ENCODE data around the gene NPTX1. TPM values are rescaled to one million over a fixed set of nuclear protein-coding genes. Genes with fewer than 3 reads are reported as not detected.

NPTX1 gene, protein sequence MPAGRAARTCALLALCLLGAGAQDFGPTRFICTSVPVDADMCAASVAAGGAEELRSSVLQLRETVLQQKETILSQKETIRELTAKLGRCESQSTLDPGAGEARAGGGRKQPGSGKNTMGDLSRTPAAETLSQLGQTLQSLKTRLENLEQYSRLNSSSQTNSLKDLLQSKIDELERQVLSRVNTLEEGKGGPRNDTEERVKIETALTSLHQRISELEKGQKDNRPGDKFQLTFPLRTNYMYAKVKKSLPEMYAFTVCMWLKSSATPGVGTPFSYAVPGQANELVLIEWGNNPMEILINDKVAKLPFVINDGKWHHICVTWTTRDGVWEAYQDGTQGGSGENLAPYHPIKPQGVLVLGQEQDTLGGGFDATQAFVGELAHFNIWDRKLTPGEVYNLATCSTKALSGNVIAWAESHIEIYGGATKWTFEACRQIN
- total RNA-seq = 10 to 100 TPM in 1 of 6 donors, 1 to 10 TPM in 4, under 1 TPM in 1; 0.39 to 11.5 (median 2.5) TPM

DNA sequence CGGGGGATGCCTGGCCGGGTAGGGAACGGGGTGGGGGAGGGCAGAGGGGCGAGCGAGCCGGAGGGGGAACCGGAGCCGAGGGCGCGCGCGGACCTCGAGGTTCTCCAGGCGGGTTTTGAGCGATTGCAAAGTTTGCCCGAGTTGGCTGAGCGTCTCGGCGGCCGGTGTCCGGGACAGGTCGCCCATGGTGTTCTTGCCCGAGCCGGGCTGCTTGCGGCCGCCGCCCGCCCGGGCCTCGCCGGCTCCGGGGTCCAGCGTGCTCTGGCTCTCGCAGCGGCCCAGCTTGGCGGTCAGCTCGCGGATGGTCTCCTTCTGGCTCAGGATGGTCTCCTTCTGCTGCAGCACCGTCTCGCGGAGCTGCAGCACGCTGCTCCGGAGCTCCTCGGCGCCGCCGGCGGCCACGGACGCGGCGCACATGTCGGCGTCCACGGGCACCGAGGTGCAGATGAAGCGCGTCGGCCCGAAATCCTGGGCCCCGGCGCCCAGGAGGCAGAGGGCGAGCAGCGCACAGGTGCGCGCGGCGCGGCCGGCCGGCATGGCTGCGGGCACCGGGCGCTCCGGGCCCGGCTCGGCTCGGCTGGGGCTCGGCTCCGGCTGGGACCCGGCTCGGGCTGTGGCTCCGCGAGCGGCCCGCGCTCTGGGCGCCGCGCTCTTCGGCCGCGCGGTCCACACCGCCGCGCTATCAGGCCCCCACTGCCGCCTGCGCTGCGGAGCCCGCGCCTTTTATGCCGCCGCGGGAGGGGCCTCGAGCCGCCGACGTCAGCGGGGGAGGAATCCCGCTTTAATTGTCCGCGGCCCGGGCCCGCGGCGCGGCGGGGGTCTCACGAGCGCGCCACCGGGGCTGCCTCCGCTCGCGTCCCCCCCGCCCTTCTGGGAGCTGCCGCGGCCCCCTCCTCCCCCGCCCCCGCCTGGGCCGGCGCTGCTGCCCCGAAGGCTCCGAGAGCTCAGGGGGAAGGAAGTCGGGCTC, at the start of gene NPTX1:
TSS of gene NPTX1 (minus strand) at position 698 of the 967 bp plus-strand sequence. CDS start at position 537, 161 bp downstream.
- H3K27me3 ChIP-seq = peaks cover 2 to 76% (median 54%) of the 10 kb centered on the region in 4 donors
- no peaks in the 10 kb centered on the region for H3K9me3 ChIP-seq
- TF ChIP-seq, protein P1, sequence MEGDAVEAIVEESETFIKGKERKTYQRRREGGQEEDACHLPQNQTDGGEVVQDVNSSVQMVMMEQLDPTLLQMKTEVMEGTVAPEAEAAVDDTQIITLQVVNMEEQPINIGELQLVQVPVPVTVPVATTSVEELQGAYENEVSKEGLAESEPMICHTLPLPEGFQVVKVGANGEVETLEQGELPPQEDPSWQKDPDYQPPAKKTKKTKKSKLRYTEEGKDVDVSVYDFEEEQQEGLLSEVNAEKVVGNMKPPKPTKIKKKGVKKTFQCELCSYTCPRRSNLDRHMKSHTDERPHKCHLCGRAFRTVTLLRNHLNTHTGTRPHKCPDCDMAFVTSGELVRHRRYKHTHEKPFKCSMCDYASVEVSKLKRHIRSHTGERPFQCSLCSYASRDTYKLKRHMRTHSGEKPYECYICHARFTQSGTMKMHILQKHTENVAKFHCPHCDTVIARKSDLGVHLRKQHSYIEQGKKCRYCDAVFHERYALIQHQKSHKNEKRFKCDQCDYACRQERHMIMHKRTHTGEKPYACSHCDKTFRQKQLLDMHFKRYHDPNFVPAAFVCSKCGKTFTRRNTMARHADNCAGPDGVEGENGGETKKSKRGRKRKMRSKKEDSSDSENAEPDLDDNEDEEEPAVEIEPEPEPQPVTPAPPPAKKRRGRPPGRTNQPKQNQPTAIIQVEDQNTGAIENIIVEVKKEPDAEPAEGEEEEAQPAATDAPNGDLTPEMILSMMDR (IDR thresholded peaks at IDR 0.05) = no peak
- TF ChIP-seq POLR2A (IDR thresholded peaks at IDR 0.05) (no peak), POLR2AphosphoS5 (IDR thresholded peaks at IDR 0.05) (no peak), EP300 (IDR thresholded peaks at IDR 0.05) (no peak)
- ATAC-seq (ENCODE audit: low FRiP score in 2 of 2) = peak in 1 of 2 donors; percentile 20
- WGBS, 2 donors = 0 to 1% methylated on average over 15 to 37 of the region's 136 CpGs
- H3K4me1 ChIP-seq = peaks cover 40 to 50% (median 45%) of the 10 kb centered on the region in 4 donors
- H3K27ac ChIP-seq = no peak within 1 kb of the TSS
- DNase-seq = peak in 1 of 2 donors; percentile 83
- H3K4me3 ChIP-seq = peak within 1 kb of the TSS in 3 of 4 donors; percentile 27 to 42 (median 42)
- H3K36me3 ChIP-seq = no peaks in the 10 kb centered on the region

DNA sequence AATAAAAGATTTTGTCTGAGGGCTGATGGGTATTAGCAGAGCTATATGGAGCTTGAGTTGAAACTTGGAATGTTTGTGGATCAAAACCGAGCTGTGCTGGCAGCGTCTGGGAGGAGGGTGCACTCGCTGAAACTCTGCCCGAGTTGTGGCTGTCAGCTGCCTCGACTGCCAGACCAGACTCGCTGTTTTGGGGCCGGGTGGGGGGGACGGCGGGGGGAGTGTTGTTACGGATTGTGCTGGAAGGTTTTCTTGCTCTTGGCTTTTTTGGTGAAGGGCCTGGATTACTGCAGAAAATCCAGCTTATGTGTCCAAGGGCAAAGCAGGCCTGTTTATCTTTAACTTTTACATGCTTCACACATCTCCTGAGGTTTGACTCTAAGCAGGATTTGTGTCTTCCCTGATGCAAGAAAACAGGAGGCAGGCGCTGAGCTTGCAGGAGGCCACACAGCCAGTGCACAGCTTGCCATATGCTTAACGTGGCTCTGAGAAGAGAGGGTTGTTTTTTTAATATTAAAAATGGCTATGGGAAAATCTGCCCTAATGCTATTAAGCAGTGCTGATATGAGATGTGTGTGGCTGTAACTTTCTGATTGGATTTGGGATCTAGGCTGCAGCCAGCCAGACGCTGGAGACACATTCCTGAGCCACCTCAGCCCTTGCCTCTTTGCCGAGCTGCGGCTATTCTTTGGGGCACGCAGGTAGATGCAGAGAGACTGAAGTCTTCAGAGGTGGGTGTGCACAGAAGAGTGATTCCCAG, 47.7 kb upstream of the NPTX1 start:
- TF ChIP-seq EP300 (IDR thresholded peaks at IDR 0.05) = no peak
- TF ChIP-seq POLR2AphosphoS5 (IDR thresholded peaks at IDR 0.05) = no peak
- no peak for TF ChIP-seq POLR2A (IDR thresholded peaks at IDR 0.05)
- TF ChIP-seq, protein P1 (IDR thresholded peaks at IDR 0.05) = no peak
- no peaks in the 10 kb centered on the region for H3K36me3 ChIP-seq
- no peak for ATAC-seq (ENCODE audit: low FRiP score in 2 of 2)
- no peaks in the 10 kb centered on the region for H3K27me3 ChIP-seq
- H3K27ac ChIP-seq = no peak overlapping the region
- no peak overlapping the region for H3K4me3 ChIP-seq
- H3K9me3 ChIP-seq = no peaks in the 10 kb centered on the region
- H3K4me1 ChIP-seq = peaks cover 3 to 19% (median 8%) of the 10 kb centered on the region in 4 donors
- 68 to 79% methylated on average over 13 to 15 of the region's 16 CpGs for WGBS, 2 donors
- DNase-seq = no peak

DNA sequence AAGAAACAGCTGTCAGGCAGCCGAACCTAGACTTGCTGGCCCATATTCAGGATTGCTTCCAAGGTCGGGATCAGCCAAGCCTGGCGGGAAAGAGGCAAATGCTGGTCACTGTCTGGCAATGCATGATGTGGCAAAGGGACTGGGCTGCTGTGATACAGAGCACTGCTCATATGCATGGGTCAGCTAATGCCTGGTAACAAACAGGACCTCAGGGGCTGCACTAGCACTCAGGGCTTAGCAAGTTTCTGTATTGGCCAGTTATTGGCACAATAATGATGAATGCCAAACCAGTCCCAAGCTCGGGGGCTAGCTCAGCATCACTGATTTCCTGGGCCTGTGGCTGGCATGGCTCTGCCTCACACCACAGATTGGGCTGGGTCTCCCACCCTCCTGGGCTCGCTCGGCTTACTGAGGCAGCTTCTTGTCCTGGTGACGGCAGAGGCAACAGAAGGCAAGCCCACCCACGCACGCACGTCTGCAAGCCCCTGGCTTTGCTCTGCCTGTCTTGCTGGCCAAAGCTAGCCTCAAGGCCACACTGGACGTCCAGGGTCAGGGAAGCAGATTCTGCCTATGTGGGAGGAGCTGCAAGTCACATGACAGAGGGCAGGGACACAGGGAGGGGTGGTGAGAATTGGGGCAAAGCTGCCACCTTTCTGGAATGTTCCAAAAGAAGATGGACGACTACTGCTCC, 46.8 kb upstream of the NPTX1 start:
- no peak for DNase-seq
- no peaks in the 10 kb centered on the region for H3K27me3 ChIP-seq
- no peak overlapping the region for H3K27ac ChIP-seq
- peaks cover 6 to 22% (median 9%) of the 10 kb centered on the region in 4 donors for H3K4me1 ChIP-seq
- WGBS, 2 donors = 81 to 82% methylated on average over 5 to 10 of the region's 12 CpGs
- no peaks in the 10 kb centered on the region for H3K36me3 ChIP-seq
- no peaks in the 10 kb centered on the region for H3K9me3 ChIP-seq
- no peak for TF ChIP-seq POLR2A (IDR thresholded peaks at IDR 0.05)
- H3K4me3 ChIP-seq = no peak overlapping the region
- ATAC-seq (ENCODE audit: low FRiP score in 2 of 2) = no peak

DNA sequence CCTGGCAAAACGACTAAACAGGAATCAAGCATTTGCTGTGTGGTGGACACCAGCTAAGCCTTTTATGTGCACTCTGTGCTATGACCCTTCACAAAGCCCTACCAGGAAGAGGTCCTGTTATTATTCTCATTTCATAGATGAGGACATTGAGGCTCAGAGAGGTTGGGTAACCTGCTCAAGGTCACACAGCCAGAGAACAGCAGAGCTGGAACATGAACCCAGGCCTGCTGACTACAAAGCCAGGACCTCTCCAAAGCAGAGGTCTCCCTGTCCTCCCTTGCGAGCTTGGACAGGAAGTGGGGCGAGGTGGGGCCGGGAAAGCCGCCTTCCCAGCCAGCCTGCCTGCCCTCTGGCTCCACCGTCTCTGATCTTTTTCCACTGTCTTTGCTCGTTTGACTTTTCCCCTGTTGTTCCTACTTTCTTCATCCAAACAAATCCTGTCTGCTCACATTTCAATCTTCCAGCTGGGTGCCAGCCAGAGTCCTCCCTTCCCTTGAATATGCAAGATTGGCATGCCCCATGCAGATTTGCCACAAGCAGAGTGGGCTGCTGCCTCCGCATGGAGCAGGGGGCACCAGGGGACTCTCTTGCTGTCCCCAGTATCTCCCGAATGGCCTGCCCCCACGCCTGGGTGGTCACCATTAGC, 44.5 kb upstream of the NPTX1 start:
- Histone ChIP-seq H3K36me3 (no peaks in the 10 kb centered on the region), H3K27ac (peak overlapping the region in 3 of 4 donors; percentile 15 to 67 (median 48)), H3K4me1 (peaks cover 6 to 22% (median 9%) of the 10 kb centered on the region in 4 donors), H3K27me3 (no peaks in the 10 kb centered on the region), H3K4me3 (no peak overlapping the region), H3K9me3 (no peaks in the 10 kb centered on the region)
- no peak for DNase-seq
- 46 to 52% methylated on average over 9 to 10 of the region's 10 CpGs for WGBS, 2 donors
- ATAC-seq (ENCODE audit: low FRiP score in 2 of 2) = no peak
- TF ChIP-seq, protein P1 (IDR thresholded peaks at IDR 0.05) = no peak
- TF ChIP-seq POLR2AphosphoS5 (IDR thresholded peaks at IDR 0.05) (peak in 1 of 2 donors; percentile 15), POLR2A (IDR thresholded peaks at IDR 0.05) (no peak), EP300 (IDR thresholded peaks at IDR 0.05) (no peak)
